HS-5 (cell line): ENCODE results near the gene GMPPA.

Source experiments
- DNase-seq: peaks from one replicate; pipeline ENCODE4 v3.0.0-alpha.2; 2012; ENCODE audit warnings: low read depth

Gene GMPPA

GRCh38 chr2:219522111-219523030 is 23.7 kb downstream of the GMPPA start:
- peak; percentile 57 for DNase-seq

- DNase-seq: no peak
Measured at GRCh38 chr2:219523031-219523671, 24.5 kb downstream of the GMPPA start.

GRCh38 chr2:219524817-219525216 is 26.1 kb downstream of the GMPPA start:
- DNase-seq: no peak

- no peak for DNase-seq
Measured at GRCh38 chr2:219525533-219526232, 27.0 kb downstream of the GMPPA start.

- no peak for DNase-seq
Measured at GRCh38 chr2:219526320-219527075, 27.8 kb downstream of the GMPPA start.

- no peak for DNase-seq
Measured at GRCh38 chr2:219527076-219527394, 28.3 kb downstream of the GMPPA start.

- no peak for DNase-seq
Measured at GRCh38 chr2:219527472-219527871, 28.8 kb downstream of the GMPPA start.

- peak; percentile 60 for DNase-seq
Measured at GRCh38 chr2:219530048-219530963, 31.6 kb downstream of the GMPPA start.

- no peak for DNase-seq
Measured at GRCh38 chr2:219531639-219532377, 33.1 kb downstream of the GMPPA start.

- DNase-seq: no peak
Measured at GRCh38 chr2:219532378-219532649, 33.6 kb downstream of the GMPPA start.

- DNase-seq: no peak
Measured at GRCh38 chr2:219533930-219534661, 35.4 kb downstream of the GMPPA start.

- DNase-seq: no peak
Measured at GRCh38 chr2:219536425-219536824, 37.7 kb downstream of the GMPPA start.

- no peak for DNase-seq
Measured at GRCh38 chr2:219536967-219537366, 38.3 kb downstream of the GMPPA start.

- no peak for DNase-seq
Measured at GRCh38 chr2:219537657-219538488, 39.2 kb downstream of the GMPPA start.

- no peak for DNase-seq
Measured at GRCh38 chr2:219538504-219538951, 39.8 kb downstream of the GMPPA start.

- DNase-seq: no peak
Measured at GRCh38 chr2:219538956-219539788, 40.5 kb downstream of the GMPPA start.

- DNase-seq: no peak
Measured at GRCh38 chr2:219539926-219540678, 41.4 kb downstream of the GMPPA start.
